ENCODE measurements around the gene APIP.
A peak's percentile ranks its signal among the peaks of the same experiment; 100 is the strongest.

Gene APIP

GRCh38 chr11:34887260-34887659 lies 28.9 kb downstream of the APIP start:
- no peak for DNase-seq (ENCODE audit: low read depth)

GRCh38 chr11:34886609-34887008 lies 29.6 kb downstream of the APIP start:
- DNase-seq (ENCODE audit: low read depth): no peak

- DNase-seq (ENCODE audit: low read depth): no peak
Measured at GRCh38 chr11:34881900-34882299, 34.3 kb downstream of the APIP start.

GRCh38 chr11:34877375-34877975 lies 38.7 kb downstream of the APIP start:
- DNase-seq (ENCODE audit: low read depth): no peak

GRCh38 chr11:34874202-34874601 lies 42.0 kb downstream of the APIP start:
- DNase-seq (ENCODE audit: low read depth): no peak

GRCh38 chr11:34870548-34871196 lies 45.5 kb downstream of the APIP start:
- DNase-seq (ENCODE audit: low read depth): no peak

- peak; percentile 10 for DNase-seq (ENCODE audit: low read depth)
Measured at GRCh38 chr11:34869425-34869824, 46.8 kb downstream of the APIP start.

- peak; percentile 61 for DNase-seq (ENCODE audit: low read depth)
Measured at GRCh38 chr11:34866375-34866774, 49.8 kb downstream of the APIP start.

- DNase-seq (ENCODE audit: low read depth): no peak
Measured at GRCh38 chr11:34865261-34865660, 50.9 kb downstream of the APIP start.

- no peak for DNase-seq (ENCODE audit: low read depth)
Measured at GRCh38 chr11:34864424-34864823, 51.8 kb downstream of the APIP start.

GRCh38 chr11:34863048-34863447 lies 53.1 kb downstream of the APIP start:
- DNase-seq (ENCODE audit: low read depth): no peak

GRCh38 chr11:34860518-34860917 lies 55.7 kb downstream of the APIP start:
- DNase-seq (ENCODE audit: low read depth): no peak

GRCh38 chr11:34860034-34860433 lies 56.1 kb downstream of the APIP start:
- DNase-seq (ENCODE audit: low read depth): no peak

- no peak for DNase-seq (ENCODE audit: low read depth)
Measured at GRCh38 chr11:34859496-34859895, 56.7 kb downstream of the APIP start.

GRCh38 chr11:34857463-34857862 lies 58.7 kb downstream of the APIP start:
- DNase-seq (ENCODE audit: low read depth): no peak

- no peak for DNase-seq (ENCODE audit: low read depth)
Measured at GRCh38 chr11:34856251-34856650, 59.9 kb downstream of the APIP start.

GRCh38 chr11:34855754-34856095 lies 60.5 kb downstream of the APIP start:
- DNase-seq (ENCODE audit: low read depth): no peak

GRCh38 chr11:34855021-34855753 lies 61.0 kb downstream of the APIP start:
- DNase-seq (ENCODE audit: low read depth): no peak

- no peak for DNase-seq (ENCODE audit: low read depth)
Measured at GRCh38 chr11:34851916-34852315, 64.3 kb downstream of the APIP start.

GRCh38 chr11:34850334-34850733 lies 65.8 kb downstream of the APIP start:
- peak; percentile 4 for DNase-seq (ENCODE audit: low read depth)

- no peak for DNase-seq (ENCODE audit: low read depth)
Measured at GRCh38 chr11:34846467-34846866, 69.7 kb downstream of the APIP start.

GRCh38 chr11:34844463-34845112 lies 71.6 kb downstream of the APIP start:
- no peak for DNase-seq (ENCODE audit: low read depth)

- no peak for DNase-seq (ENCODE audit: low read depth)
Measured at GRCh38 chr11:34843271-34843670, 72.9 kb downstream of the APIP start.

Measured in iris pigment epithelial cell (primary cell).